SU-DHL-6 (cell line): ENCODE results near the gene BMPR1B.

Experiments used
- EZH2phosphoT487 ChIP-seq: fragments of 200-600 bp; sonication (generic), shearing (Covaris generic); conservative IDR thresholded peaks from 2 replicates; pipeline ENCODE4 v1.6.1; 2018; ENCODE audit warnings: mild to moderate bottlenecking, antibody characterized with exemption, low read length, moderate library complexity, mixed read lengths
- TF ChIP-seq, protein P1 (sequence below): fragments of 200-600 bp; sonication (generic); IDR thresholded peaks from one replicate; pipeline ENCODE4 v1.5.1; 2017; ENCODE audit warnings: antibody characterized with exemption, mild to moderate bottlenecking, low read length, moderate library complexity; ENCODE audit not compliant: insufficient read depth, poor library complexity, severe bottlenecking

DNA sequence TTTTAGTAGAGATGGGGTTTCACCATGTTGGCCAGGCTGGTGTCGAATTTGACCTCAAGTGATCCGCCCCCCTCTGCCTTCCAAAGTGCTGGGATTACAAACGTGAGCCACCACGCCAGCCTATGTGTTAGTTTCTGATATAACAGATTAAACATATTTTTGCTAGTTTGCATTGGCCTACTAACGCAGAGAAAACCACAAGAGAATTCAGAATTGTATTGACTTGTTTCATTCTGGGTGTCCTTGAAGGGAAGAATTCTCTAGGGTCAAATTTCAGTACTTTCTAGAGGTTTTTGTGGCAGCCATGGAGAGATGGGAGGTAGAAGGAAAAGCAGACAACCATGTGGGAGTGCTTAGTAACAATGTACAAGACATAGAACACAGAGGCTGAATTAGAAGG lies 46.1 kb upstream of the BMPR1B start:
- TF ChIP-seq, protein P1, sequence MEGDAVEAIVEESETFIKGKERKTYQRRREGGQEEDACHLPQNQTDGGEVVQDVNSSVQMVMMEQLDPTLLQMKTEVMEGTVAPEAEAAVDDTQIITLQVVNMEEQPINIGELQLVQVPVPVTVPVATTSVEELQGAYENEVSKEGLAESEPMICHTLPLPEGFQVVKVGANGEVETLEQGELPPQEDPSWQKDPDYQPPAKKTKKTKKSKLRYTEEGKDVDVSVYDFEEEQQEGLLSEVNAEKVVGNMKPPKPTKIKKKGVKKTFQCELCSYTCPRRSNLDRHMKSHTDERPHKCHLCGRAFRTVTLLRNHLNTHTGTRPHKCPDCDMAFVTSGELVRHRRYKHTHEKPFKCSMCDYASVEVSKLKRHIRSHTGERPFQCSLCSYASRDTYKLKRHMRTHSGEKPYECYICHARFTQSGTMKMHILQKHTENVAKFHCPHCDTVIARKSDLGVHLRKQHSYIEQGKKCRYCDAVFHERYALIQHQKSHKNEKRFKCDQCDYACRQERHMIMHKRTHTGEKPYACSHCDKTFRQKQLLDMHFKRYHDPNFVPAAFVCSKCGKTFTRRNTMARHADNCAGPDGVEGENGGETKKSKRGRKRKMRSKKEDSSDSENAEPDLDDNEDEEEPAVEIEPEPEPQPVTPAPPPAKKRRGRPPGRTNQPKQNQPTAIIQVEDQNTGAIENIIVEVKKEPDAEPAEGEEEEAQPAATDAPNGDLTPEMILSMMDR = no peak
- TF ChIP-seq EZH2phosphoT487 = no peak
